B cell (primary cell): ENCODE data around the gene C1QL2. TPM values are rescaled to one million over a fixed set of nuclear protein-coding genes. Genes with fewer than 3 reads are reported as not detected.

Source experiments
- ATAC-seq: fragments of 200-7000 bp; cut with Tn5 transposase; one replicate; pipeline ENCODE4 v1.10.0; 2021; ENCODE audit warnings: low read depth, mild to moderate bottlenecking, moderate number of reproducible peaks, moderate library complexity
- CTCF ChIA-PET: fragments of 350-600 bp; sonication (Branson Sonifier 250); formaldehyde crosslinking; loops from one replicate; lab custom pipeline; 2021; ENCODE audit warnings: antibody characterized with exemption, inconsistent platforms; lab: Charles Lee
- POLR2A ChIA-PET: fragments of 350-600 bp; sonication (Branson Sonifier 250); formaldehyde crosslinking; loops from one replicate; lab custom pipeline; 2021; ENCODE audit warnings: antibody characterized with exemption; lab: Charles Lee
- DNase-seq: peaks from one replicate; pipeline ENCODE4 v3.0.0; 2013
- H2AFZ ChIP-seq: 2 replicates; pipeline ENCODE4 v1.6.1; 2012; ENCODE audit warnings: mild to moderate bottlenecking, low read depth, low read length; ENCODE audit not compliant: insufficient read depth, poor library complexity, severe bottlenecking
- H3K27ac ChIP-seq, 2 donors: 1 replicate in 1 of 2; 2 replicates in 1 of 2; pipeline ENCODE4 v1.5.1; 2012 to 2013; ENCODE audit warnings: low read length in 2 of 2, mild to moderate bottlenecking in 2 of 2, moderate library complexity in 1 of 2
- H3K27me3 ChIP-seq, 4 experiments: fragments of 200-600 bp in 1 of 4; sonication (generic) in 1 of 4; replicated peaks in 1 of 4; 1 replicate in 2 of 4; 2 replicates in 2 of 4; pipeline versions ENCODE4 v1.6.1 to v1.7.0; 2013 to 2016; ENCODE audit warnings: low read length in 3 of 4, mild to moderate bottlenecking in 2 of 4, mixed read lengths in 1 of 4, moderate library complexity in 1 of 4; ENCODE audit not compliant: insufficient read depth in 4 of 4, control insufficient read depth in 3 of 4; ENCODE audit errors: control extremely low read depth in 1 of 4
- H3K36me3 ChIP-seq, 2 experiments: replicated peaks in 1 of 2; 1 replicate in 1 of 2; 2 replicates in 1 of 2; pipeline versions ENCODE4 v1.6.1 to v1.7.1; 2013; ENCODE audit warnings: low read length in 1 of 2; ENCODE audit not compliant: insufficient read depth in 2 of 2, control insufficient read depth in 1 of 2; ENCODE audit errors: control extremely low read depth in 1 of 2, extremely low read depth in 1 of 2
- H3K4me1 ChIP-seq, 2 donors: fragments of 200-600 bp in 1 of 2; sonication (generic) in 1 of 2; 1 replicate in 1 of 2; 2 replicates in 1 of 2; pipeline versions ENCODE4 v1.5.1 to v1.6.1; 2013 to 2017; ENCODE audit warnings: low read length in 2 of 2; ENCODE audit not compliant: control insufficient read depth in 2 of 2, insufficient read depth in 2 of 2
- H3K4me2 ChIP-seq: replicated peaks from 2 replicates; pipeline ENCODE3; 2012; ENCODE audit warnings: mild to moderate bottlenecking, low read depth, low read length; ENCODE audit not compliant: poor library complexity, severe bottlenecking
- H3K4me3 ChIP-seq, 5 experiments: fragments of 200-600 bp in 1 of 5; sonication (generic) in 1 of 5; 1 replicate in 3 of 5; 2 replicates in 2 of 5; pipeline versions ENCODE4 v1.5.1 to v1.7.0; 2011 to 2016; ENCODE audit warnings: low read length in 4 of 5, mild to moderate bottlenecking in 4 of 5, low read depth in 2 of 5, control low read depth in 1 of 5, moderate library complexity in 1 of 5; ENCODE audit not compliant: insufficient read depth in 1 of 5; ENCODE audit errors: control extremely low read depth in 1 of 5, extremely low read depth in 1 of 5
- H3K79me2 ChIP-seq: fragments of 200-600 bp; sonication (generic); one replicate; pipeline ENCODE4 v1.6.0; 2016; ENCODE audit warnings: low read length; ENCODE audit not compliant: control insufficient read depth, insufficient read depth
- H3K9ac ChIP-seq: fragments of 200-600 bp; sonication (generic); 2 replicates; pipeline ENCODE4 v1.6.1; 2017; ENCODE audit warnings: mild to moderate bottlenecking, low read length, moderate library complexity
- H3K9me3 ChIP-seq, 3 donors: one replicate each; pipeline versions ENCODE4 v1.6.1 to v1.7.1; 2013; ENCODE audit warnings: low read length in 2 of 3; ENCODE audit not compliant: control insufficient read depth in 2 of 3, insufficient read depth in 1 of 3; ENCODE audit errors: control extremely low read depth in 1 of 3
- H4K20me1 ChIP-seq: 2 replicates; pipeline ENCODE4 v1.6.0; 2012; ENCODE audit warnings: mild to moderate bottlenecking, low read length; ENCODE audit not compliant: insufficient read depth, control insufficient read depth, poor library complexity, severe bottlenecking
- H3K27ac Mint-ChIP-seq: one replicate; pipeline ENCODE4 v1.8.0; 2021; ENCODE audit warnings: mixed read lengths
- H3K27me3 Mint-ChIP-seq: one replicate; pipeline ENCODE4 v1.8.0; 2021; ENCODE audit warnings: mixed read lengths
- H3K4me1 Mint-ChIP-seq: one replicate; pipeline ENCODE4 v1.8.0; 2021; ENCODE audit warnings: mixed read lengths
- H3K4me3 Mint-ChIP-seq: one replicate; pipeline ENCODE4 v1.8.0; 2021; ENCODE audit warnings: mixed read lengths
- H3K9me3 Mint-ChIP-seq: one replicate; pipeline ENCODE4 v1.8.0; 2022; ENCODE audit warnings: mixed read lengths; ENCODE audit not compliant: insufficient read depth
- CTCF ChIP-seq: fragments of 200-600 bp; IDR thresholded peaks from one replicate; pipeline ENCODE4 v1.8.0; 2022; ENCODE audit warnings: antibody characterized with exemption, mild to moderate bottlenecking
- EZH2 ChIP-seq: IDR thresholded peaks from 2 replicates; pipeline ENCODE4 v1.6.1; 2012; ENCODE audit warnings: borderline replicate concordance, low read depth, mild to moderate bottlenecking, moderate library complexity, low read length; ENCODE audit not compliant: insufficient read depth, poor library complexity, severe bottlenecking
- WGBS: methylation state at CpG from one replicate; pipeline ENCODE4 v1.1.5; 2013; ENCODE audit warnings: missing lambda C conversion rate; ENCODE audit not compliant: insufficient coverage; 5-methylcytosine and 5-hydroxymethylcytosine counted together
- intact Hi-C: fragments of 100-400 bp; cut with micrococcal nuclease; formaldehyde crosslinking; loops from one replicate; pipeline ENCODE4 v1.10.0; 2022
- polyA plus RNA-seq: library from polyadenylated mRNA; depleted of rRNA; stranded (reverse); fragments of >200 nt; gene quantifications from 2 replicates; pipeline ENCODE4 v1.2.3, GENCODE V29; 2012
- total RNA-seq, 2 donors: library from RNA; stranded (reverse); fragments of 120-200 nt in 1 of 2; gene quantifications; 1 replicate in 1 of 2; 2 replicates in 1 of 2; pipeline versions ENCODE4 v1.2.3 to v1.2.4, GENCODE V29; 2013 to 2022

The C1QL2 gene
- total and polyA plus RNA-seq, 2 donors (not counting 1 experiment from before 2014, with no cell fraction given) = not detected

DNA sequence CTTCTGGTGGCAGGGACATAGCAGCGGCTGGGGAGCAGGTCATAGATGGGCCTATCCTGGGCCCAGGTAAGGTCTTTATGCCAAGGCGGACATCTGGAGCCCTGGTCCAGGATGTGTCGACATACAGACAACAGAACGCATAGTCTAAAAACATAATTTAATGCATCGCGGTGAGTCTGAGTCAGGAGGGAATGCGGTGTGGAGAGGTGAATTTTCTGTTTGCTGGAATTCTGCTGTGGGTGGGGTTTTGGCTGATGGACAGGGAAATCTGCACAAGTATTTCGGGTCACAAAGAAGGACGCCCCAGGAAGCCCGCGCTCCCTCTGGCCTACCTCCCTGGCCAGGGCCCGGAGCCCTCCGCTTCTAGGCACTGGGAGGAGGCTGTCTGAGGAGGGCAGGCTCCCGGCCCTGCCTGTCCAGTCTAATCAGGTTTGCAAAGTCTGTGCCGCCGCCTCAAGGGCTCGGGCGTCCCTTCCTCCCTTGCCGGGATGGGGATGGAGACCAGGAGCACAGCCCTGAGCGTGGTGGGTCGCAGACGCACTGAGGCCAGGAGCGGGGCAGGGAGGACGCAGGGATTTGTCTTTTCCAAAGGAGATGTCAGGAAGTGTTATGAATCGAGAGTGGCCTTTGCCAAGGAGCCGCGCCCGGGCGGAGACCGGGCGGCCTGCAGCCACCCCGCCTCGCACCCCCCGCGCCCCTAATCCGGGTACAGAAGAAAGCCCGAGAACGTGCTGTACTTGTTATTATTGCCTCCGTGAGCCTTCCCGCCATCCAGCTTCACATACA, 2.3 kb downstream of the C1QL2 start:
- ATAC-seq (no peak), DNase-seq (no peak)
- peaks cover 2% of the 10 kb centered on the region for H3K4me1 Mint-ChIP-seq
- H3K9ac ChIP-seq = no peak overlapping the region
- no peak overlapping the region for H3K4me2 ChIP-seq
- 8% methylated on average over 35 of the region's 40 CpGs for WGBS
- H3K27me3 ChIP-seq = peaks cover 0 to 45% (median 14%) of the 10 kb centered on the region in 4 experiments
- CTCF ChIA-PET = no interaction called here
- no peaks in the 10 kb centered on the region for H3K79me2 ChIP-seq
- peaks cover 0 to 7% (median 0%) of the 10 kb centered on the region in 3 donors for H3K9me3 ChIP-seq
- no peak overlapping the region for H2AFZ ChIP-seq
- H3K4me3 ChIP-seq = no peak overlapping the region
- no peaks in the 10 kb centered on the region for H3K4me1 ChIP-seq
- no peak overlapping the region for H3K4me3 Mint-ChIP-seq
- TF ChIP-seq CTCF (no peak), EZH2 (no peak)
- intact Hi-C loops = no loop called here
- no peak overlapping the region for H3K27ac ChIP-seq
- no peaks in the 10 kb centered on the region for H4K20me1 ChIP-seq
- H3K27me3 Mint-ChIP-seq = peaks cover 50% of the 10 kb centered on the region
- no peaks in the 10 kb centered on the region for H3K9me3 Mint-ChIP-seq
- H3K36me3 ChIP-seq = no peaks in the 10 kb centered on the region
- POLR2A ChIA-PET = no interaction called here
- no peak overlapping the region for H3K27ac Mint-ChIP-seq

GRCh38 chr2:119155633-119156032, 2.9 kb downstream of the C1QL2 start:
- no peak overlapping the region for H3K4me3 Mint-ChIP-seq
- intact Hi-C loops = no loop called here
- H3K9ac ChIP-seq = no peak overlapping the region
- H3K4me1 Mint-ChIP-seq = peaks cover 2% of the 10 kb centered on the region
- no peaks in the 10 kb centered on the region for H4K20me1 ChIP-seq
- CTCF ChIA-PET = no interaction called here
- no peak overlapping the region for H3K4me2 ChIP-seq
- no peaks in the 10 kb centered on the region for H3K79me2 ChIP-seq
- H3K27me3 ChIP-seq = peaks cover 0 to 45% (median 14%) of the 10 kb centered on the region in 4 experiments
- H3K9me3 ChIP-seq = peaks cover 0 to 7% (median 0%) of the 10 kb centered on the region in 3 donors
- H3K9me3 Mint-ChIP-seq = no peaks in the 10 kb centered on the region
- POLR2A ChIA-PET = no interaction called here
- no peak overlapping the region for H3K27ac ChIP-seq
- peaks cover 52% of the 10 kb centered on the region for H3K27me3 Mint-ChIP-seq
- DNase-seq = no peak
- WGBS = 22% methylated on average over 11 of the region's 13 CpGs
- no peak overlapping the region for H2AFZ ChIP-seq
- no peak overlapping the region for H3K4me3 ChIP-seq
- H3K27ac Mint-ChIP-seq = no peak overlapping the region
- H3K4me1 ChIP-seq = no peaks in the 10 kb centered on the region
- H3K36me3 ChIP-seq = no peaks in the 10 kb centered on the region
- no peak for ATAC-seq
- TF ChIP-seq CTCF = no peak
- no peak for TF ChIP-seq EZH2
